NCI-H187 treated with DMSO at 0.1 percent for 48 hours (cell line): ENCODE measurements around the gene CYP2W1.
"Not testable (repeated sequence)": the region's sequence is repeated elsewhere in the genome, so short reads cannot be mapped to it uniquely, and the experiment has no call there.

ENCODE experiments used
- DNase-seq: peaks from one replicate; lab custom pipeline; 2025; lab: John Stamatoyannopoulos, UW

Gene CYP2W1

DNA sequence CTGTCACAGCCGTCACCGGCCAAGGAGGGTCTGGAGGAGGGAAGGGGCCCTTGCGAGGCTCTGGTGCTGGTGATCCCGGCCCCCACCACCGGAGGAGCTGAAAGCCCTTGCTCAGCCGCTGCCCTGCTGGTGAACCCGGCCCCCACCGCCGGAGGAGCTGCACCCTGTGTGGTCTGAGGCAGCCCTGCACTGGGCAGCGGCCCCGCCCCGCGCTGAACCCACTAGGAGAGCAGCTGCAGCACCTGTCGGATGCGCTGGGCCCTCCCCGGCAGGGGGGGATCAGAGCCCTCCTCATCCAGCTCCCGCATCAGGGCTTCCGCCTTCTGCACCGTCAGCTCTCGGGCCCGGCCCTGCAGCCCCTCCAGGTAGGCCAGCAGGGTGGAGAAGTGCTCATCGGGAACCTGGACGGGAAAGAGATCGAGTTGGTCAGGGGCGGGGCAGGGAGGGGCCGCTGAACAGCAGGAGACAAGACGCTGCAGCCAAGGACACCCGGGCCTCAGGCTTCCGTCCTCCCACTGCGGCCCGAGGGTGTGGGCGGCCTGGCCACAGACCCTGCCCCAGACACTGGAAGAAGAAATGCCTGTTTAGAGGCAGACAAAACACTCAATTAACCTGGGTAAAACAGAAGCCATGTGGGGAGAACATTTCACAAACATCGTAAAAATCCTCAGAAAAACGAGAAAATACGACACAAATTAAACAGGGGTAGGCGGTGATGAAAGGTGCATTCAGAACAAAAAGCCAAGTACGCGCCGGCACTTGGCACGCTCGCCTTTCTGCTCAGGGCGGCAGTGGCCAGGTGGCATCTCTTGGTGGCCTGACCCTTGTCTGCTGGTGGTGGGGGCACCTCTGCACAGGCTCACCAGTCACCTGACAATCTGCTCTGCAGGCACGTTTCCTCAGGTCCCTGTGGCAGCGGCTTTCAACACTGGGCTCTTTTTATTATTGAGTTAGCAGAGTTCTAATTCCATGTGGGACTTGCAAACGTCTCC lies 14.7 kb downstream of the CYP2W1 start:
- no peak for DNase-seq

DNA sequence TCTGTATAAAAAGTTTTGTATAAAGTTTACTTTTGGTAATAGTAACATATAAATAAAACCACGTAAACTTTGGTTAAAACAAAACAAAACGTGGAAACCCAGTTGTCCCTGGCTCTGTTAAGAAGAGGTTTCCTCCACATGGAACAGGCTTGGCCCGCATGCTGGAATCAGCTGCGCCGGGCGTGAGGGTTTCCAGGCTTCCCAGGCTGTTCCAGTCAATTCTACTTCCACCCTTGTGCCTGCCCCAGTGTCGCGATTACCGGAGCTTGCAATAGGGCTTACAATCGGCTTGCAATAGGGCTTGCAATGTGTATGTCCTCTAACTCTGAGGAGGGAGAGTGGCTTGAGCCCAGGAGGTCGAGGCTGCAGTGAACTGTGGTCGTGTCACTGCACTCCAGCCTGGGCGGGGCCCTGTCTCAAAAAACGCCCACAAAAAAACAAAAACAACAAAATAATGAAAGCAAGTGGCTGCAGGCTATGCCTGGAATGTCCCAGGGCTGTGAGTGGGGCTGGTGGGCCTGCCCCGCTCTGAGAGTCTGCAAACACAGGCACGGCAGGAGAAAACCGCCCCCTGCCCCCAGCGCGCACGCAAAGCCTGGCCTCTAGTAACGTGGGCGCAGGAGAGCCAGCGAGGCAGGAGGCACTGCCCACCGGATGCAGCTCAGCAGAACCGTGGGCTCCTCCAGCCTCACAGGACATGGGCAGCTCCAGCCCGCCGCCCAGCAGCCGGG lies 16.3 kb downstream of the CYP2W1 start:
- no peak for DNase-seq

DNA sequence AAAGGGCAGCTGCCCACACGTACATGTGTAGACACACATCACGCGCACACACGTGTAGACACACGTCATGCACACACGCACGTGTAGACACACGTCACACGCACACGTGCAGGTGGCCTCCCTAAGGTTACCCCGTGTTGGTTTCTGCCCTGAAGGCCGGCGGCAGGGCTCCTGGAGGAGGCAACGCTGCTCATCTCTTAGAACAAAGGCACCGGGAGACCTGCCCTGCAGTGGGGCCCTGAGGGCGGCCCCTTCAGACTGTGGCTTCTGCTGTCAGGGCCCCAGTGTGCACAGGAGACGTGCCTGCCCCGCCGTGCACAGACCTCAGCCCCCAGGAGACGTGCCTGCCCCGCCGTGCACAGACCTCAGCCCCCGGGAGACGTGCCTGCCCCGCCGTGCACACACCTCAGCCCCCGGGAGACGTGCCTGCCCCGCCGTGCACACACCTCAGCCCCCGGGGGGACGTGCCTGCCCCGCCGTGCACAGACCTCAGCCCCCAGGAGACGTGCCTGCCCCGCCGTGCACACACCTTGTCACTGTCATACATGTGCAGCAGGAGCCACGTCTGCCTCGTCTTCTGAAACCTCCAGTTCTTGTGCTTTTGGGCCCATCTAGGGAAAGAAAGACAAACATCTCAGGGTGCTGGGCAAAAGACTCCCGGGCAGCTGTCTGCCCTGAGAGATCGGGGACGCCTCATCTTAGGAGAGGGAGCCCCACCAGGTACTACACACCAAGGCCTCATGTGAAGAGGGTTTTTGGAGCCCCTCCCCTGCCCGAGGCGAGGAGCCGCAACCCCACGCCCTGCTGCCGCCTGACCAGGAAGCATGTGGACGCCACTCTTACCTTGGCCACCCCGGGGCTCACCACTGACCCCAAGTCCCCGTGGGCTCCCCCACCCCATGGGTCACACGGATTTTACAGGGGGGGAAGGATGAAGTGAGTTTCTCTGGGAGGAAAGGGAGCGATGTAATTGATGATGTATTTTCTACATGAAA lies 17.3 kb downstream of the CYP2W1 start:
- no peak for DNase-seq

DNA sequence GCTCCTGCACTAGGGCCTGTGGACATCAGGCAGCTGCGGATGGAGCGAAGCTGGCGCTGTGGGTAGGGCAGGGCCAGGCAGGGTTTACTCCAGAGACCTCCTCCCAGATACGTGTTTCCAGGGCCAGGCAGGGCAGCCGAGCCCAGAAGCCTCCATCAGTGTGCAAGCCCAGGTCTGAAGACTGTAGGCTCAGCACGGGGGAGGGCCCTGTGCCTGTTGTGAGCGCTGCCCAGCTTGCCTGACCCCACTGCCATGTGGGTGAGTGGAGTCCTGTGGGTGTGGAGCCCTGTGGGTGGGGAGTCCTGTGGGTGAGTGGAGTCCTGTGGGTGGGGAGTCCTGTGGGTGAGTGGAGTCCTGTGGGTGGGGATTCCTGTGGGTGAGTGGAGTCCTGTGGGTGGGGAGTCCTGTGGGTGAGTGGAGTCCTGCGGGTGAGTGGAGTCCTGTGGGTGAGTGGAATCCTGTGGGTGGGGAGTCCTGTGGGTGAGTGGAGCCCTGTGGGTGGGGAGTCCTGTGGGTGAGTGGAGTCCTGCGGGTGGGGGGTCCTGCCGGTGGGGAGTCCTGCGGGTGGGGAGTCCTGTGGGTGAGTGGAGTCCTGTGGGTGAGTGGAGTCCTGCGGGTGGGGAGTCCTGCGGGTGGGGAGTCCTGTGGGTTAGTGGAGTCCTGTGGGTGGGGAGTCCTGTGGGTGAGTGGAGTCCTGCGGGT lies 18.2 kb downstream of the CYP2W1 start:
- not testable (repeated sequence) for DNase-seq

DNA sequence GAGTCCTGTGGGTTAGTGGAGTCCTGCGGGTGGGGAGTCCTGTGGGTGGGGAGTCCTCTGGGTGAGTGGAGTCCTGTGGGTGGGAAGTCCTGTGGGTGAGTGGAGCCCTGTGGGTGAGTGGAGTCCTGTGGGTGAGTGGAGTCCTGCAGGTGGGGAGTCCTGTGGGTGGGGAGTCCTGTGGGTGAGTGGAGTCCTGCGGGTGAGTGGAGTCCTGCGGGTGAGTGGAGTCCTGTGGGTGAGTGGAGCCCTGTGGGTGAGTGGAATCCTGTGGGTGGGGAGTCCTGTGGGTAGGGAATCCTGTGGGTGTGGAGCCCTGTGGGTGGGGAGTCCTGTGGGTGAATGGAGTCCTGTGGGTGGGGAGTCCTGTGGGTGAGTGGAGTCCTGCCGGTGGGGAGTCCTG lies 19.0 kb downstream of the CYP2W1 start:
- DNase-seq = not testable (repeated sequence)

DNA sequence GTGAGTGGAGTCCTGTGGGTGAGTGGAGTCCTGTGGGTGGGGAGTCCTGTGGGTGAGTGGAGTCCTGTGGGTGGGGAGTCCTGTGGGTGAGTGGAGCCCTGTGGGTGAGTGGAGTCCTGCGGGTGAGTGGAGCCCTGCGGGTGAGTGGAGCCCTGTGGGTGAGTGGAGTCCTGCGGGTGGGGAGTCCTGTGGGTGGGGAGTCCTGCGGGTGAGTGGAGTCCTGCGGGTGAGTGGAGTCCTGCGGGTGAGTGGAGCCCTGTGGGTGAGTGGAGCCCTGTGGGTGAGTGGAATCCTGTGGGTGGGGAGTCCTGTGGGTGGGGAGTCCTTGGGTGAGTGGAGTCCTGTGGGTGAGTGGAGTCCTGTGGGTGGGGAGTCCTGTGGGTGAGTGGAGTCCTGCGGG lies 19.5 kb downstream of the CYP2W1 start:
- DNase-seq = not testable (repeated sequence)

DNA sequence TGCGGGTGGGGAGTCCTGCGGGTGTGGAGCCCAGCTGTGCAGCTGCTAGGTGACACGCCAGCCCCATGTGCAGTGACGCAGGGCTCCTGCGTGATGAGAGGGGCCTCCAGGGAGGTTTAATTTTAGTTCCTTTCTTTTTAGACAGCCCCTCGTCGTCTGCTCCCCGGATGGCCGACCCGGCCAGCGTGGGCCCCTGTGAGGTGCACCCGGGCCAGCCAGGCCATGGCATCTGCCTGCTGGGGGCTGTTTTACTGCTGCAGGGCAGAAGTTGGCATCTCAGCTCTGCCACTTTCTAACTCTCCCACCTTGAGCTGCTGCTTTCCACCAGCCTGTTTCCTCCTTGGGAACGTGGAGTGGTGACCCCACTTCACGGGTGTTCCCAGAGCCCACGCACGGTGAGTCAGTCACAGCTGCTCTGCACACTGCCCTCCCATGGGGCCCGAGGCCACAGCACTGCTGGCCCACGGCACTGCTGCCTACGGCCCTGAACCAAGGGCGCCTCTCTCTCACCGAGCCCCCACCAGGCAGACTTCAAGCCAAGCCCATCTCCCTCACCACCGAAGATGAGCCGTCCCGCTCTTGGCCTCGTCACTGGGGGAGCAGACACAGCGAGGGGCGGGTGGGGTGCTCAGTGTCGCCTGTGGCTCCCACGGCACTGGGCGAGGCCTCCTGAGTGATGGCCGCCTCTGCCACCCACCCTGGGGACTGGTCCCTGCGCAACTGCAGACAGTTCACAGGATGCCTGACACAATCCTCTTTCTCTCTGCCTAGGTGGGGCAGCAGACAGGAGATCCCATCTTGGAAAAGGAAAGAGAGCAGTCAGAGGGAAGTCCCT lies 21.3 kb downstream of the CYP2W1 start:
- no peak for DNase-seq

DNA sequence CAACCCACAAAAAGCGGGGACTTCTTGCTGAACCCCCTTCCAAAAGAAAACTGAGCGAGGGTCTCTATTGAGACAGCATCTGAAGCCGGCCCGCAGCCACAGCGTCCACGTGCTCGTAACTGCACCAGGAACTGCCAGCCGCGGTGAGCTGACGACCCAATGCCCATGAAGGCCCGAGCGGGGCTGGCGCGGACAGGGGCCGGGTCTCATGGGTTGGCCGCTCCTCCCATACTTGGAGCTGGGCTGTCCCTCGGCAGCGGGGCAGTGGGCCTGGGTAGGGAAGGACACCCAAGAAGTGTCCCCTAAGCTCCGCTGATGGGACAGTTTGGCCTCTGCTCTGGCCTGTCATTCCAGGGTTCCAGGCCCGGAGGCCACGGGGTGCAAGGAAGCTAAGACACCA lies 22.3 kb downstream of the CYP2W1 start:
- no peak for DNase-seq

DNA sequence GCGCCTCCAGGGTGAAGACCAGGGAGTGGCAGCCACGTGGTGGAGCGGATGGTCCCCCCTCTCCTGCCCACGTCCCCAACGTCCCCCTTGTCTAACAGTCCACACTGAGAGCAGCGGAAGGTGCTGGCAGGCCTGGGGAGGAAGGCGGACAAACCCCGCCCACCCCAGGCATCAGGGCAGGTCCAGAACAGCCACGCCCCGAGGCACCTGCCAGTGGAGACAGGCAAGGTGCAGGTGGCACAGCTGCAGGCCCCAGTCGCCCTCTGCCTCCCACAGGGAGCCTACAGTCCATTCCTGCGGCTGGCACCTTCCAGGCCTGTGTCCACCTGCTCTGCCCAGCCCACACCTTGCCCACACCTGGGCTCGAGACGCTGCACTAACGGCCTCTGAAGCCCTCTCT lies 24.9 kb downstream of the CYP2W1 start:
- DNase-seq = no peak

DNA sequence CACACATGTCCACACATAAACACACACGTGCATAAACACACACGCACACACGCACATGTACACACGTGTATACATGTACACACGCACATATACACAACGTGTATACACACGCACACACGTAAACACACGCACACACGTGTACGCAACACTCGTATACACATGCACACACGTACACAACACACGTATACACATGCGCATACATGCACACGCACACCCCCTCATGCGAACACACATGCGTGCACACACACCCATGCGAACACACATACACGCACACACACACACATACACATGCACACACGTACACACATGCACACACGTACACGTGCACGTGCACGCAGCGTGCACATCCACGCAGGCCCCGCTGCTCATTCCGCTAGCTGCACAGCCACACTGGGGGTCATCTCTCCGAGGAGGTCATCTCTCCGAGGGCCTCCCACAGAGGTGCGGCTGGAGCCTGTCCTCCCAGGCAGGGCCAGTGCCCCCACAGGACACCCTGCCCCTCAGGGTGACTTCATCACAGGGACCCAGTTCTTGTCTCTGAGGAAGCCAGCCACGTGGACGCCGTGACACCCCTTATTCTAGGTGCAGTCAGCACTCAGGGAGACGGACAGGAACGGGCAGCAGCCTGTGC lies 25.9 kb downstream of the CYP2W1 start:
- no peak for DNase-seq

DNA sequence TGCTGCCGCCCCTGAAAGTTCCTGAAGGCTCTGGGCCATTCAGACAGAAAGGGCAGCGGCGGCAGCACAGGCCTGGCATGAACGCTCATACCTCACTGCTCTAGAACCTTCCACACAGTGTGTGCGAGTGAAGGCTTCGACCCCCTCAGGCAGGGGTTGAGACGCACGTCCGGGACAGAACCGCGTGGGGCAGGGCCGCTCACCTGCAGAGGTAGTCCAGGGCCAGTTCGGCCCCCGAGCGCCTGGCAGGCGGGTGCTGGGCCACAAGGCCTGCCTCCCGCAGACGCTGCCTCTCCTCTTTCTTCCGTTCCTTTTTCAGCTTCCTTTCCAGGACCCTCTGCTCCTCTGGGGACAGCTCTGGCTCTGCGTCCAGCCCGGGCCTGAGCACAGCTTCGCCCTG lies 26.8 kb downstream of the CYP2W1 start:
- no peak for DNase-seq

DNA sequence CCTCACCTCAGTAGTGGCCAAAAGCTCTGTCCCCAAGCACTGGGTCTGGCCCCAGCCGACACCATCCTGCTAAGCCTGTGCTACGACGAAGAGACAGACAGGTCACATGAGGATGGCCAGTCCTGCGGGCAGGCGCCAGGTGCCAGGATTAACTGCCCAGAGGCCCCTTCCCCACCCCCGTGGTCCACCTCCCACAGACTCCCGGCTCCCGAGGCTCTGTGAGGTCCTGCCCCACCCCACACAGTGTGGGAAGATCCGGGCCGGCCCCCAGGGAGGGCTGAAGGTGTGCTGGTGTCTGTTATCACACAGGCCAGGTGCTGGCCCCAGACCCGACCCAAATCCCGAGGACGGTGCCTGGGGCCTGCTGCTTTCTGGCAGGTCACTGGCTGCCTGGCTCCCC lies 27.2 kb downstream of the CYP2W1 start:
- no peak for DNase-seq

DNA sequence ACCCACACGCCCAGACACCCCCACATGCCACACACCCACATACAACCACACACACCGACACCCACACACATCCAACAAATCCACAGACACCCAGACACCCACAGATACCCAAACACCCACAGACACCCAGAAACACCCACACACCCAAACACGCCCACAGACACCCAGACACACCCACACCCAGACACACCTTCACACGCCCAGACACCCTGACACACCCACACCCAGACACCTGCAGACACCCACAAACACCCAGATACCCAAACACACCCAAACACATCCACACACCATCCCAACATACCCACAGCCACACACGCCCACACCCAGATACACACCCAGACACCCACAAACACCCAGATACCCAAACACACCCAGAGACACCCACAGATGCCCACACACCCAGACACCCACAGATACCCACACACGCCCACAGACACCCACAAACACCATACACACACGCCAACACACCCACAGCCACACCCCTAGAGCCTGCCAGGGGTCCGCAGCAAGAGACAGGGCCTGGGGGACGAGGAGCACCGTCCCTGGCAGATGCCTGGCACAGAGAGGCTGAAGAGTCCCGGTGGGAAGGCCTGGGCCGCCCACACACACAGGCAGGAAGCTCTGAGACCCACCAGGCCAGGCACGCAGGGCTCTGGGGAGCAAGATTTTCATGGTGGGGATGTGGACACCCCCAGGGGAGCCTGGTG lies 28.5 kb downstream of the CYP2W1 start:
- no peak for DNase-seq

DNA sequence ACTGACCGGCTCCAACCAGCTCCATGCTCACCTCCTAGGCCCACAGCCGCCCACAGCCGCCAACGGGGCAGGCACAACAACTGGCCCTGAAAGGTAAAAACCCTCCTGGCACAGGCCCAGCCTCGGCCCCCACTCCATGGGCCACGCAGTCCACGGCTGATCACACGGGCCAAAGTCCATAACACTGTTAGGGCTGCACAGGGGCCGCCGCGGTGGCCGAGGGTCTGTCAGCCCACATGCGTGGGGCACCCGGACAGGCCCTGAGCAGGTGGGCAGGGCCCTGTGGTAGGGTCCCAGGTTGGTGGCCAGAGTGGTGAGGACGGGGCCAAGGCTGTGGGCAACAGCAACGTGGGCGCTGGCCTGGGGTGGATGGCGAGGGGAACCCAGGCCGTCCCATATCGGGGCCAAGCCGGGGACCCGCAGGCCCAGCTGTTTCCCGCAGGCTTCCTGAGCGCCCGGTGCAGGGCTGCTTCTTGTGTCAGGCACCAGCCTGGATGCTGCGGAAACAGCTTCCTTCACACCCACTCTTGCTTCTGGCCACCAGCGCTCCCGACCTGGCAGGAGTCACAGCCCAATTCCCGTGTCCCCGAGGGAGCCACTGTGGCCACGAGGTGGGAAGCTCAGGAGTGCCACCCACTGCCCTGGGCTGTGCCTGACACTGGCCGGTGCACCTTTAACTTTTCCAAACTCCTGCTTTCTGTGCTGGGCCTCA lies 29.2 kb downstream of the CYP2W1 start:
- DNase-seq = no peak

DNA sequence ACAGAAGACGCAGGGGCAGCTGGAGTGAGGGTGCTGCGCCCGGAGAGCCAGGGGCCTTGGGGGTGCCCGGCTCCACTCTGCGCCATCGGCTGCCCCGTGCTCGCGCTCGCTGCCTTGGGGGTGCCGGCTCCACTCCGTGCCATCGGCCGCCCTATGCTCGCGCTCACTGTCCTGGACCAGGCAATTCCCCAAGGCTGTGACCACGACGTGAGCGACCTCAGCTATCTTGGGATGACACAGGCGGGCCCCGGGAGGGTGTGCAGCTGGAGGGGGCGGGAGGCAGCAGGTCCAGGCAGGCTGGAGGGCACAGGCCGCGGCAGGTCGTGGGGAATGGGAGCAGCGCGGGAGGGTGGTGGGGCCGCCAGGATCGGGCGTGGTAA lies 29.7 kb downstream of the CYP2W1 start:
- no peak for DNase-seq

DNA sequence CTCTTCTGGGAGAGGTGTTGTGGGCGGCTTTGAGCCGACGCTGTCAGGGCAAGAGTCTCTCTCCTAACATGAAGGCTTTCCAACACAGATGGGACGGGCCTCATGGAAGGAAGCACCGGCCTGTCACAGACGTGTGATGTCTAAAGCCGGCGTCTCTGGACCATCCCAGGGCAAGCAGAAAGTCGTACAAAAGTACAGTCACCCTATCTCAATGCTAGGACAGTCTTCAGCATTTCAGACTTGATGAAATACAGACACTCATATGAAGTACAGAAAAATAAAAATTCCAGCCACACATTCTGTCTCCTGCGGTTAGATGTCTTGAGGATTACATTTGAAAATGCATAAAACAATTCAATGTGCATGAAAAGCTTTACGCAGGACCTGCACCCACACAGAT lies 30.6 kb downstream of the CYP2W1 start:
- no peak for DNase-seq

DNA sequence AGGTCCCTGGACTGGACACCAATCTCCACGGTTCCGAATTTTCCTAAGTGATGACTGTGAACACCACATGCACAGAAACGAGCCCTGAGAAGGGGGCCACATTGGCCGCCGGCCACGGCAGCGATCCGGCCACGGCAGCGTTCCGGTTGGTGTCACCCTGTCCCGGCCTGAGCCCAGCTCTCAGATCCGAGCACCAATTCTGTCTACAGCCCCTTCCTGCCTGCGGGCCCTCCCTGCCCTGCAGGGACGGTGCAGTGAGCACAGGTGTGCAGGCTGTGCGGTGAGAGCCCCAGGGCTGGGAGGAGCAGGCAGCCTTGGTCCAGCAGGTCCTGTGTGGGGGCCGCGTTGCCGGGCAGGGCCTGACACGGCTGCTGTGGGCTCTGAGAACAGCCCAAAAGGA lies 31.7 kb downstream of the CYP2W1 start:
- DNase-seq = no peak
